Breast epithelium (tissue), 4 donors: ENCODE data around the gene CHMP3. TPM values are rescaled to one million over a fixed set of nuclear protein-coding genes. Genes with fewer than 3 reads are reported as not detected.
A peak's percentile ranks its signal among the peaks of the same experiment; 100 is the strongest.

Experiments used
- DNase-seq, 2 donors: peaks; one replicate each; pipeline ENCODE4 v3.0.0-alpha.2; 2019; ENCODE audit warnings: low spot score in 2 of 2
- H3K27ac ChIP-seq, 2 donors: fragments of 200-600 bp; sonication (generic) in 1 of 2; one replicate each; pipeline ENCODE4 v1.5.1; 2016 to 2019; ENCODE audit warnings: mild to moderate bottlenecking in 1 of 2
- H3K27me3 ChIP-seq, 2 donors: fragments of 200-600 bp; sonication (generic) in 1 of 2; one replicate each; pipeline versions ENCODE4 v1.5.1 to v1.6.0; 2017 to 2019; ENCODE audit warnings: control low read depth in 1 of 2, mild to moderate bottlenecking in 1 of 2
- H3K36me3 ChIP-seq: fragments of 200-600 bp; one replicate; pipeline ENCODE4 v1.5.1; 2019
- H3K4me1 ChIP-seq, 2 donors: fragments of 200-600 bp; sonication (generic); one replicate each; pipeline ENCODE4 v1.5.1; 2016 to 2019; ENCODE audit warnings: control low read depth in 1 of 2
- H3K4me3 ChIP-seq, 3 donors: fragments of 200-600 bp; sonication (generic); 1 replicate in 2 of 3; 2 replicates in 1 of 3; pipeline ENCODE4 v1.5.1; 2016 to 2019; ENCODE audit warnings: mild to moderate bottlenecking in 3 of 3, moderate library complexity in 2 of 3
- H3K9me3 ChIP-seq, 2 donors: fragments of 200-600 bp; sonication (generic) in 1 of 2; one replicate each; pipeline ENCODE4 v1.5.1; 2016 to 2019; ENCODE audit warnings: control low read depth in 1 of 2
- CTCF ChIP-seq, 3 donors: fragments of 450-650 bp; IDR thresholded peaks; one replicate each; pipeline ENCODE4 v1.5.1; 2016 to 2017; ENCODE audit warnings: antibody characterized with exemption in 3 of 3, mild to moderate bottlenecking in 3 of 3, moderate library complexity in 3 of 3
- POLR2A ChIP-seq: fragments of 450-650 bp; IDR thresholded peaks from one replicate; pipeline ENCODE4 v1.6.1; 2016; ENCODE audit warnings: antibody characterized with exemption, mild to moderate bottlenecking, moderate library complexity
- POLR2AphosphoS5 ChIP-seq, 3 donors: sonication (generic); formaldehyde crosslinking; IDR thresholded peaks; one replicate each; pipeline ENCODE4 v1.6.1; 2017; ENCODE audit warnings: antibody characterized with exemption in 3 of 3
- intact Hi-C: fragments of 100-400 bp; cut with DNase I; formaldehyde crosslinking; loops from one replicate; pipeline ENCODE4 v1.15.1; 2023; ENCODE audit warnings: low total_unique reads
- total RNA-seq, 3 donors: library from RNA; depleted of rRNA; stranded (reverse); fragments of >200 nt; gene quantifications; one replicate each; pipeline ENCODE4 v1.1.0, GENCODE V29; 2016

CHMP3 gene
- total RNA-seq, 3 donors from 2014 or later = 77.7 to 202 (median 97.3) TPM

GRCh38 chr2:86454238-86454637 lies 109.0 kb downstream of the CHMP3 start:
- intact Hi-C loops = no loop called here
- H3K27me3 ChIP-seq = no peaks in the 10 kb centered on the region
- H3K27ac ChIP-seq = peak overlapping the region in 1 of 2 donors; percentile 50
- no peak for TF ChIP-seq POLR2A
- H3K4me1 ChIP-seq = no peaks in the 10 kb centered on the region
- no peaks in the 10 kb centered on the region for H3K9me3 ChIP-seq
- H3K4me3 ChIP-seq = no peak overlapping the region
- DNase-seq = no peak
- no peaks in the 10 kb centered on the region for H3K36me3 ChIP-seq

- intact Hi-C loops = no loop called here
- Histone ChIP-seq H3K27me3 (no peaks in the 10 kb centered on the region), H3K4me3 (no peak overlapping the region), H3K27ac (peak overlapping the region in 1 of 2 donors; percentile 50), H3K4me1 (peaks cover 0 to 3% of the 10 kb centered on the region in 2 donors), H3K36me3 (no peaks in the 10 kb centered on the region), H3K9me3 (no peaks in the 10 kb centered on the region)
- TF ChIP-seq POLR2AphosphoS5 (IDR thresholded peaks at IDR 0.05) = no peak
- no peak for TF ChIP-seq POLR2A
- no peak for TF ChIP-seq CTCF (IDR thresholded peaks at IDR 0.05)
- DNase-seq = peak in 1 of 2 donors; percentile 57
These were observed 109.4 kb downstream of the CHMP3 start for GRCh38 chr2:86453836-86454235.

Other genes starting within 250 kb of the CHMP3 start
- 1 to 10 TPM in 2 of 3 donors, under 1 TPM in 1; 0.32 to 3.8 (median 1.3) TPM for gene REEP1, start 225.8 kb downstream of the CHMP3 start, total RNA-seq
- gene KDM3A, start 122.1 kb downstream of the CHMP3 start, total RNA-seq = 10 to 100 TPM; 40.6 to 79.0 (median 61.3) TPM
- 10 to 100 TPM; 35.4 to 60.3 (median 37.4) TPM for gene RNF103, start 60.4 kb upstream of the CHMP3 start, total RNA-seq
- 10 to 100 TPM; 41.6 to 61.6 (median 44.3) TPM for gene RMND5A, start 156.8 kb upstream of the CHMP3 start, total RNA-seq
- 1 to 10 TPM in 2 of 3 donors, under 1 TPM in 1; 0.96 to 3.2 (median 2.0) TPM for gene CD8A, start 227.5 kb upstream of the CHMP3 start, total RNA-seq